Heart left ventricle (tissue), 13 donors: ENCODE results near the gene RIPK4.

Experiments used
- POLR2A ChIP-seq, 2 donors: fragments of 450-650 bp; IDR thresholded peaks; one replicate each; pipeline ENCODE4 v1.6.1; 2017; ENCODE audit warnings: antibody characterized with exemption in 2 of 2, mild to moderate bottlenecking in 2 of 2, moderate library complexity in 2 of 2
- TF ChIP-seq, protein P1 (sequence below), 12 donors: fragments of 200-600 bp; sonication (generic) in 4 of 12; IDR thresholded peaks; one replicate each; pipeline versions ENCODE4 v1.5.0 to v1.8.0; 2018 to 2022; ENCODE audit warnings: antibody characterized with exemption in 12 of 12, mild to moderate bottlenecking in 5 of 12
- donor health status: ischemic (EF 13 %, LVEDD 7.1; RV severe dilation, severe dysfunction).
- donor health status: DM: no; HTN: yes; CAD: no.
- donor health status: DM: no; HTN: no; CAD: no.
- donor health status: ischemic (EF 25% LVEDD 6.9; RV normal size, moderate dysfunction).
- donor health status: ischemic (EF 25% LVEDD 5.7; RV mildly dilated, moderate dysfunction).
- donor health status: ischemic (EF 35%, LVEDD 5.7; RV mildly dilated, moderate dysfunction).
- donor health status: nonischemic (EF 11% LVEDD 7.7; RV severe dilation, severe dysfunction).
- donor health status: DM: yes; HTN: yes; CAD: no.
- donor health status: PGD.
- donor health status: ischemic (EF 29% LVEDD 5.4; RV normal size, mild dysfunction).
- donor health status: nonischemic (EF 23%, LVEDD 6.1; RV moderate dilation, normal function).

DNA sequence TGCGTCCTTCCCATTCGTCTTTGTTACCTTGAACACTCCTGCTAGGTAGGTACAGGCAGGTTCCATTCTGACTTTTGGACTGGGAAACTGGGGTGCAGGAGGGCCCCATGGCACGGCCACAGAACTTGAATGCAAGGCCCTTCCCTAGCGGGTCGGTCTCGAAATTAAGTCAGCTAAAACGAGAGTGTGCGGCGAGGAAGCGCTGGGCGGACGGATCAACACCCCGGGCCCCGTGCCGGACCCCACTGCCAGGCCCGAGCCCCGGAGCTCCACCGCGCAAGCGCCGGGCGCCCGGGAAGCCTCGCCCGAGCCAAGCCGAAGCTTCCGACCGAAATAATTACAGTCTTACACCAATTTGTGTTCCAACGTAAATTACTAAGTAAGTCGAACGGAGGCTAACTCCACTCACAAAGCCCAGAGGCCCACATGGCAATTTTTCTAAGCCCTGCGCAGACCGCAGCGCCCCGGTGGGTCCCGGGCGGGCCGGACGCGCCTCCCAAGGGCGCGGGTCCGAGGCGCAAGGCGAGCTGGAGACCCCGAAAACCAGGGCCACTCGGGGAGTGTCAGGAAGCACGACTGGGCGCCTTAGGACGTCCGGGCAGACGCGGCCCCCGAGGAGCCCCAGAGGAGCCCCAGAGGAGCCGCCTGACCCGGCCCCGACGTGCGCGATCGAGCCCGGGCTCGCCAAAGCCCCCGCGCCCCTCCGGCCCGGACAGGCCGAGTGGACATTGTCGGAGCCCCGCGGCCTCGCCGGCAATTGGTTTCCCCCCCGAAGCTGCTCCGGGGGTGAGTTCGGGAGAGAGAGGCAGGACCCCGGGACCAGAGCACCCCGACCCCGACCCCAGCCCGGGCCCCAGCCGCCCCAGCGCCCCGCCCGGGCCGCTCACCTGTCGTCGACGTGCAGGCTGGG lies 624 bp downstream of the RIPK4 start:
- TF ChIP-seq, protein P1, sequence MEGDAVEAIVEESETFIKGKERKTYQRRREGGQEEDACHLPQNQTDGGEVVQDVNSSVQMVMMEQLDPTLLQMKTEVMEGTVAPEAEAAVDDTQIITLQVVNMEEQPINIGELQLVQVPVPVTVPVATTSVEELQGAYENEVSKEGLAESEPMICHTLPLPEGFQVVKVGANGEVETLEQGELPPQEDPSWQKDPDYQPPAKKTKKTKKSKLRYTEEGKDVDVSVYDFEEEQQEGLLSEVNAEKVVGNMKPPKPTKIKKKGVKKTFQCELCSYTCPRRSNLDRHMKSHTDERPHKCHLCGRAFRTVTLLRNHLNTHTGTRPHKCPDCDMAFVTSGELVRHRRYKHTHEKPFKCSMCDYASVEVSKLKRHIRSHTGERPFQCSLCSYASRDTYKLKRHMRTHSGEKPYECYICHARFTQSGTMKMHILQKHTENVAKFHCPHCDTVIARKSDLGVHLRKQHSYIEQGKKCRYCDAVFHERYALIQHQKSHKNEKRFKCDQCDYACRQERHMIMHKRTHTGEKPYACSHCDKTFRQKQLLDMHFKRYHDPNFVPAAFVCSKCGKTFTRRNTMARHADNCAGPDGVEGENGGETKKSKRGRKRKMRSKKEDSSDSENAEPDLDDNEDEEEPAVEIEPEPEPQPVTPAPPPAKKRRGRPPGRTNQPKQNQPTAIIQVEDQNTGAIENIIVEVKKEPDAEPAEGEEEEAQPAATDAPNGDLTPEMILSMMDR (IDR thresholded peaks at IDR 0.05): no peak
- TF ChIP-seq POLR2A (IDR thresholded peaks at IDR 0.05): no peak
